ENCODE measurements around the gene B3GNT2.

DNA sequence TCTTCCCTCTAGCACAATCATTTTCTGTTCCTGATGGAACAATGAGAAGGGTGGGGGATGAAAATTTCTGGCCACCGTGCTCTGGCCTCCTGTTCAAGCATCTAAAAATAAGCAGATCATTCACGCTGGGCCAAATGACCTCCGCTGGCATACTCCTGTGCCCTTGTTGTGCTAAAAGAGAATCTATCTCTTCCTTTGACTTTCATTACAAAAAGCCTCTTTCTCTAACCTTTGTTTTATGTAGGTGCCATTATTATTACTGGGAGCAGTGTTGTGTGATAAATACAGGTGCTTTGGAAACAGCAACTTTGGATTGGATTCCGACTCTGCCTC is 44.6 kb upstream of the B3GNT2 start:
- TF ChIP-seq, protein P1, sequence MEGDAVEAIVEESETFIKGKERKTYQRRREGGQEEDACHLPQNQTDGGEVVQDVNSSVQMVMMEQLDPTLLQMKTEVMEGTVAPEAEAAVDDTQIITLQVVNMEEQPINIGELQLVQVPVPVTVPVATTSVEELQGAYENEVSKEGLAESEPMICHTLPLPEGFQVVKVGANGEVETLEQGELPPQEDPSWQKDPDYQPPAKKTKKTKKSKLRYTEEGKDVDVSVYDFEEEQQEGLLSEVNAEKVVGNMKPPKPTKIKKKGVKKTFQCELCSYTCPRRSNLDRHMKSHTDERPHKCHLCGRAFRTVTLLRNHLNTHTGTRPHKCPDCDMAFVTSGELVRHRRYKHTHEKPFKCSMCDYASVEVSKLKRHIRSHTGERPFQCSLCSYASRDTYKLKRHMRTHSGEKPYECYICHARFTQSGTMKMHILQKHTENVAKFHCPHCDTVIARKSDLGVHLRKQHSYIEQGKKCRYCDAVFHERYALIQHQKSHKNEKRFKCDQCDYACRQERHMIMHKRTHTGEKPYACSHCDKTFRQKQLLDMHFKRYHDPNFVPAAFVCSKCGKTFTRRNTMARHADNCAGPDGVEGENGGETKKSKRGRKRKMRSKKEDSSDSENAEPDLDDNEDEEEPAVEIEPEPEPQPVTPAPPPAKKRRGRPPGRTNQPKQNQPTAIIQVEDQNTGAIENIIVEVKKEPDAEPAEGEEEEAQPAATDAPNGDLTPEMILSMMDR (IDR thresholded peaks at IDR 0.05; ENCODE audit: borderline replicate concordance, extremely low read depth, low read length, poor library complexity, severe bottlenecking): no peak
- TF ChIP-seq EZH2 (IDR thresholded peaks at IDR 0.05; ENCODE audit: borderline replicate concordance, low read depth, low read length, severe bottlenecking): no peak

All from DND-41 (cell line).